Measurements from ENCODE around the gene NDUFAF5.

The NDUFAF5 gene

DNA sequence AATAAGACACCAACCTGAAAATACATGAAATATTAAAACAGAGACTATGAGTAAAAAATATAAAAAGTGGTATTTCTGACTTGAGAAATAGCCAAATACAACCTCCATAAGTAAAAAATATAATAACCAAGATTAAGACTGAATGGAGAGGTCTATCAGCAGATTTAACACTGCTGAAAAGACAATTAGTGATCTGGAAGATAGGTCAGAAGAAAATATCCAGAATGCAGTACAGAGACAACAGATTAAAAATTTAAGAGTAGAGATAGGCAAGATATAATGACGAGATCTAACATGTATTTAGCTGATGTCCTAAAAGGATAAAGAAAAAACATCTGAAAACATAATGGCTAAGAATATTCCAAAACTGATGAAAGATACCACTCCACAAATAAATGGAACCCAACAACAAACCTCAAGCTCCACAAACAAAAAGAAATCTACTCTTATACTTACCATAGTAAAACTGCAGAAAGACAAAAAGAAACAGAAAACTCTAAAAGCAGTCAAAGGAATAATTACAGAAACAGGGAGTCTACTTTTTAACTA, 18.9 kb upstream of the NDUFAF5 start:
- H3K27ac ChIP-seq: no peak overlapping the region
- TF ChIP-seq ZFX (IDR thresholded peaks at IDR 0.05; ENCODE audit: borderline replicate concordance): no peak
- TF ChIP-seq, protein P1, sequence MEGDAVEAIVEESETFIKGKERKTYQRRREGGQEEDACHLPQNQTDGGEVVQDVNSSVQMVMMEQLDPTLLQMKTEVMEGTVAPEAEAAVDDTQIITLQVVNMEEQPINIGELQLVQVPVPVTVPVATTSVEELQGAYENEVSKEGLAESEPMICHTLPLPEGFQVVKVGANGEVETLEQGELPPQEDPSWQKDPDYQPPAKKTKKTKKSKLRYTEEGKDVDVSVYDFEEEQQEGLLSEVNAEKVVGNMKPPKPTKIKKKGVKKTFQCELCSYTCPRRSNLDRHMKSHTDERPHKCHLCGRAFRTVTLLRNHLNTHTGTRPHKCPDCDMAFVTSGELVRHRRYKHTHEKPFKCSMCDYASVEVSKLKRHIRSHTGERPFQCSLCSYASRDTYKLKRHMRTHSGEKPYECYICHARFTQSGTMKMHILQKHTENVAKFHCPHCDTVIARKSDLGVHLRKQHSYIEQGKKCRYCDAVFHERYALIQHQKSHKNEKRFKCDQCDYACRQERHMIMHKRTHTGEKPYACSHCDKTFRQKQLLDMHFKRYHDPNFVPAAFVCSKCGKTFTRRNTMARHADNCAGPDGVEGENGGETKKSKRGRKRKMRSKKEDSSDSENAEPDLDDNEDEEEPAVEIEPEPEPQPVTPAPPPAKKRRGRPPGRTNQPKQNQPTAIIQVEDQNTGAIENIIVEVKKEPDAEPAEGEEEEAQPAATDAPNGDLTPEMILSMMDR (IDR thresholded peaks at IDR 0.05): no peak

DNA sequence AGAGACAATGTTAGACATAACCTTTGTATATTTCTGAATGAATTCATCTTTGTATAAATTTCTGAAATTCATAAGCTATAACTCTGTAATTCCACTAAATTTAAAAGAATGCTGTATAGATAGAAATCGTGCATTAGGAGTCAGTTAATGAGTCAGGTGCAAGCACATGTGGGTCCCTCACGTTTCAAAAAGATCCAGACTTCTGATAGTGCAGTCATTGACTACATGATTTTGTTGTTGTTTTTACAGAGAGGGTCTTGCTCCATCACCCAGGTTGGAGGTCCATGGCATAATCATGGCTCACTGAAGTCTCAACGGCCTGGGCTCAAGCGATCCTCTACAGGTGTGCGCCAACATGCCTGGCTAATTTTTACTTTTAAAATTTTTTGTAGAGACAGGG, 14.7 kb upstream of the NDUFAF5 start:
- TF ChIP-seq, protein P1 (IDR thresholded peaks at IDR 0.05): no peak
- no peak for TF ChIP-seq ZFX (IDR thresholded peaks at IDR 0.05; ENCODE audit: borderline replicate concordance)
- H3K27ac ChIP-seq: no peak overlapping the region

DNA sequence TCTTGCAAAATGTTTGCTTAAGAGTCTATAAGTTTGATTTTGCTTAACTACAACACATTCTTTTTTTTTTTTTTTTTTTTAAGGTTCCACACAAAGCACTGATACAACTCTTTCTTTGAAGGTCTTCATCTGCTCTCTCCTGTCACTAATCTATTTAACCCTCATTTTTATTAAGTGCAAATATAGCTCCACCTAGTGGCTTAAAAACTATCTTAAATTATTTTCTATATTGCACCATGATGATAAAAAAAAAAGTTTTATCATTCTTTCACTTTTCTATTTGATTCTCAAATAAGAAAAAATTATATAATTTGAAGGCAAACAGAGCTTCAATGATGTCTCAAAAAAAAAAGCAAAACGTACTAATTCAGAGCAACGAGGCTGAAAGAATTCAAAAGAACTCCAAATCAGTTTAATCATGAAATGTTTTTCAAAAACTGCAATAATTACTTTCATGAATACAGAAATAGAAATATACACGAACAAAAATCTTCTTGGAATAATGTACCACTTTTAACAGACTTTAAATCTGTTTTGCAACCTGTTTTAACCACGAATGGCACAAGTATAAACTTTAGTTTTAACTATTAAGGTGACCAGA, 12.9 kb upstream of the NDUFAF5 start:
- no peak overlapping the region for H3K27ac ChIP-seq
- no peak for TF ChIP-seq ZFX (IDR thresholded peaks at IDR 0.05; ENCODE audit: borderline replicate concordance)
- TF ChIP-seq, protein P1 (IDR thresholded peaks at IDR 0.05): peak; percentile 79

DNA sequence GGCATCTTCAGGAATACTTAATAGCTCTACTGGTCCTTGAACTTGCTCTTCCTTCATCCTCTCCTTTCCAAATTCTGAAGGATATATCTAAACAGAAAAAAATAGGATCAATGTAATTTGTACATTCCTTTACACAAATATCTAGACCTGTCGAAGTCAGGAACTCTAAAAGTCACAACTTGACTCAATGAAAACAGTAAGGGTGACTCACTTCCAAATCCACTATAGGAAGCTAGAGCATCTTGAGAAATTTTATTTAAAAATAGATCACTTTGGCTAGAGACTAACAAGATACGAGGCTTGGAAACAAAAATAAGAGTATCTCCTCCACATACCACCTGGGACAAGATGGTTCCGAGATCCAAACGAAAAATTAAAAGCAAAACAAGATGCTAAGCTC, 12.3 kb upstream of the NDUFAF5 start:
- H3K27ac ChIP-seq: no peak overlapping the region
- TF ChIP-seq, protein P1 (IDR thresholded peaks at IDR 0.05): no peak
- no peak for TF ChIP-seq ZFX (IDR thresholded peaks at IDR 0.05; ENCODE audit: borderline replicate concordance)

DNA sequence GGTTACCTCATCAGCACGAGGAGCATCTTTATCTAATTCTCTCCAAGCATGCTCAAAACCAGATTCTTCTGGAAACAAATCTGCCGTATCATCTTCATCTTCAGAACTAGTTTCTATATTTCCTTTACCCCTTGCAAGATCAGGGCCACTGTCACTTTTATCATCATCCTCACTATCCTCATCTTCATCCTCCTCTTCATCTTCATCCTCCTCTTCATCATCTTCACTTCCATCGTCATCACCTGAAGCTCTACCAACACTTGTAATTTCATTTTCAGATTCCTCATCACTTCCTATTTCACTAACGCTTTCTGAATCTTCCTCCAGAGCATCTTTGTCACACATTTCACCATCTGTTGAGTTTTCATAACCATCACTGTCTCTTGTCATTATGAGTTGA, 9.0 kb upstream of the NDUFAF5 start:
- no peak overlapping the region for H3K27ac ChIP-seq
- TF ChIP-seq, protein P1 (IDR thresholded peaks at IDR 0.05): no peak
- TF ChIP-seq ZFX (IDR thresholded peaks at IDR 0.05; ENCODE audit: borderline replicate concordance): no peak

DNA sequence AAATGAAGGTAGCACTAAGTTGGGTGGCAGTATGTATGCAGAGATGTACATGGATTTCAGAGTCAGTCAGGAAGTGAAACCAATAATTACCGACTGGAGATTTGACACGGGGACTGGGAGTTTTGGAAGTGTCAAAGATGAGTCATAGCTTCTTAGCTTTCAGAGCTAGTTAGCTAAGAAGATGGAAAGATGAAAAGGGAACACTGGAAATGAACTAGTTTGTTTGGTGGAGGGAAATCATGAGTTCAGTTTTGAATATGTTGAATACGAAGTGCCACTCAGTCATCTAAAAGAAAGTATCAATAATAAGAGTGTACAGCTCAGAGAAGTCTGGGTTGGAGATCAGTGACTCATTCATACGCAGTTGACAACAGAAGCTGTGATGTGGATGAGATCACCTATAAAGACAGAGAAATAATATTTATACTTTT, 7.6 kb upstream of the NDUFAF5 start:
- TF ChIP-seq, protein P1 (IDR thresholded peaks at IDR 0.05): no peak
- no peak for TF ChIP-seq ZFX (IDR thresholded peaks at IDR 0.05; ENCODE audit: borderline replicate concordance)
- no peak overlapping the region for H3K27ac ChIP-seq

DNA sequence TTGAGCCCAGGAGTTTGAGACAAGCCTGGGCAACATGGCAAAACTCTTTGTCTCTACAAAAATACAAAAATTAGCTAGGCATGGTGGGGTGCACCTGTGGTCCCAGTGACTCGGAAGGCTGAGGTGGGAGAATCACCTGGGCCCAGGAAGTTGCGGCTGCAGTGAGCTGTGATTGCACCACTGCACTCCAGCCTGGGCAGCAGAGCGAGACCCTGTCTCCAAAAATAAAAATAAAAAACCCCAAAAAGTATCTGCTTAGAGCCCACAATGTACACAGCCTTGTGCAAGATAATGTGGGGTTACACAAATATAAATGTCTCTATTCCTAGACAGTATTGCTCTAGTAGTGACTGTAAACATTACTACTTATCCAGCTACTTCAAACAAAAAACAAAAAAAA, 6.0 kb upstream of the NDUFAF5 start:
- no peak for TF ChIP-seq ZFX (IDR thresholded peaks at IDR 0.05; ENCODE audit: borderline replicate concordance)
- TF ChIP-seq, protein P1 (IDR thresholded peaks at IDR 0.05): no peak
- no peak overlapping the region for H3K27ac ChIP-seq
